IgD-negative memory B cell (primary cell): Measurements from ENCODE around the gene HDAC8. TPM values are rescaled to one million over a fixed set of nuclear protein-coding genes. Genes with fewer than 3 reads are reported as not detected.
A peak's percentile ranks its signal among the peaks of the same experiment; 100 is the strongest.
"Not testable (repeated sequence)": the region's sequence is repeated elsewhere in the genome, so short reads cannot be mapped to it uniquely, and the experiment has no call there.

Experiments used
- H3K27ac Mint-ChIP-seq, 3 donors: one replicate each; pipeline ENCODE4 v1.8.0; 2020 to 2022; ENCODE audit warnings: mild to moderate bottlenecking in 3 of 3, mixed read lengths in 3 of 3, moderate library complexity in 1 of 3
- H3K27me3 Mint-ChIP-seq: one replicate; pipeline ENCODE4 v1.8.0; 2021; ENCODE audit warnings: mixed read lengths
- H3K36me3 Mint-ChIP-seq: one replicate; pipeline ENCODE4 v1.8.0; 2020; ENCODE audit warnings: mild to moderate bottlenecking, mixed read lengths
- H3K4me1 Mint-ChIP-seq, 3 donors: one replicate each; pipeline ENCODE4 v1.8.0; 2020 to 2022; ENCODE audit warnings: mixed read lengths in 3 of 3, mild to moderate bottlenecking in 1 of 3
- H3K4me3 Mint-ChIP-seq, 4 donors: one replicate each; pipeline ENCODE4 v1.8.0; 2020 to 2022; ENCODE audit warnings: mild to moderate bottlenecking in 4 of 4, mixed read lengths in 4 of 4, moderate library complexity in 3 of 4
- H3K9me3 Mint-ChIP-seq, 3 donors: one replicate each; pipeline ENCODE4 v1.8.0; 2020 to 2021; ENCODE audit warnings: mixed read lengths in 3 of 3, mild to moderate bottlenecking in 1 of 3
- polyA plus RNA-seq: library from polyadenylated mRNA; unstranded; fragments of 300-500 nt; fragmentation: Illumina TruSeq; gene quantifications from one replicate; pipeline ENCODE4 v1.2.3, GENCODE V29; 2021

Gene HDAC8
- 18.7 TPM for polyA plus RNA-seq

DNA sequence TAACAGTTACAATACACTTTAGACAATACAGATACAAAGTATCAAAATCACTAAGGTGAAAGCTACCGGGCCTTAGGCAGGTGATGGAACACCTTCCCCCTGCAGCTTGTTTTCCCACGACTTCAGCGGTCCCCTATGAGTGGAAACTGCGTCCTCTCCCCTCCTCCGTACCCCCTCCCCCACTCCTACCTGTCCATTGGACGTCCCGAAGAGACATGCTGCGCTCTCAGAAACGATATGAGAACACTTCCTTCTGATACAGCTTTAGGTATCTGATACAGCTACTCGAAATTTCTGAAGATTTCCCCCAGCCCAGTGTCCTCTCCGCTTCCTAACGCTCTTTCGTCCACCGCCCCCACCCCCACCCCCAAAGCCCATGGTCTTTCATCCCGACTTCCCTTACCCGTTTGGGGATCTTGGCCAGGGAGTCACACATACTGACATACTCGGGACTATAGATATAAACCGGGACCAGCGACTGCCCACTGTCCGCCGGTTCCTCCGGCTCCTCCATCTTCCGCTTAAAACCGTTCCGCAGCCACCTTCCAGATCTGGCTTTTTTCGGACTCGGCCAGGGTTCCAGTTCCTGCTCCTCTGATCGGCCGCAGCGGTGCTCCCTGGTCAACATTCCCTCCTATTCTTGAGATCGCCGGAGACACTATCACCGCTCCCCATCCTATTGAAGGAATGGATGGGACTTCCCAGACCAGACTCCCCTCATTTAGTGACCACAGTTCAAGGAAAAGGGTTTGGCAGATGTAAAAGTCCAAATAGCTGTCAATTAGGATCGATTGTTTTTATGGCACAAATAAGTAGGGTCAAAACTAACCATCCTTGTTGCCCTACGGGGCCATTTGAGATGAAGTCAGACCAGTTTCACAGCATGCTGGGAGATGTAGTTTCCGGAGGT lies at the start of gene HDAC8:
TSS of gene HDAC8 (minus strand) at position 596 of the 910 bp plus-strand sequence. CDS start at position 514, 82 bp downstream.
- Mint-ChIP-seq H3K4me3 (peak within 1 kb of the TSS; percentile 94 to 97 (median 94)), H3K4me1 (peaks cover 0 to 5% (median 5%) of the 10 kb centered on the region in 3 donors), H3K27me3 (peaks cover 4% of the 10 kb centered on the region), H3K9me3 (no peaks in the 10 kb centered on the region), H3K27ac (peak within 1 kb of the TSS; percentile 5 to 85 (median 72)), H3K36me3 (no peaks in the 10 kb centered on the region)

DNA sequence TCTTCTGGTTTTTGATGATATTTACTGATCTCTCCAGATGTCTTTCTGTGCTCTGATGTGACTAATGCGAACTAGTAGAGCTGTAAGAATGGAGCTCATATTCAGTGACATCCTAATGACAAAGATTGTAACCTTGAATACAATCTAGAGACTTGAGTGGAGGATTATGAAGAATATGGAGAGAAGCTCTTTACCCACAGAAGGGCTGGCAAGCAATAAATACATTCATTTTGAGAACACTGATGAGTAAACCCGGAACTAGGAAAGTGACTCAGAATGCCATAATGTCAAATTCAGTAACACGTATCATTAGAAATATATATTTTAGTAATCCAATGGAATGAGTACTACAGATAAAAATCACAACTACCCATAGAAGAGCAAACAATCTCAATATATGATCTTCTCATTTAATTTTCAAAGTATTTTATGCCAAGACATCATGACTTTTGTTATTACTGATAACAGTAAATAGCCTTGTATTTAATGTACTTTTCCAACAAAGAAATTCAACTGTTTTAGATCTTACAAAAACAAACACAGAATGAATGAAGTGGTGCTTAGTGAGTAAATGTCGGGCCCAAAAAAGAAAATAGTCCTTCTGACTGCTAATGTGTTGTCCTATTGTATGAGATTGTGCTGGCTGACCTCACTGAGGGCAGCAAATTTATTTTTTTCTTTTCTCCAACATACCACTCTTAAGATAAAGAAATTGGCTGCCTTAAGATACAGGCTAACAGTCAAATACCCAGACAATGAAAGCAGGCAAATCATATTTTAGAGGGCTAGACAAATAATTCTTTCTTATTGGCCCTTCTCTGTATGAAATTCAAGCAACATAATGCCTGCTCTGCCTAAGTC lies 49.2 kb upstream of the HDAC8 start:
- Mint-ChIP-seq H3K4me1 (peaks cover 0 to 2% (median 0%) of the 10 kb centered on the region in 3 donors), H3K27ac (no peak overlapping the region), H3K36me3 (peaks cover 2% of the 10 kb centered on the region), H3K4me3 (no peak overlapping the region), H3K27me3 (no peaks in the 10 kb centered on the region), H3K9me3 (peaks cover 3 to 4% (median 3%) of the 10 kb centered on the region in 3 donors)

GRCh38 chrX:72621163-72621562 lies 48.5 kb upstream of the HDAC8 start:
- no peak overlapping the region for H3K4me3 Mint-ChIP-seq
- peaks cover 3 to 4% (median 3%) of the 10 kb centered on the region in 3 donors for H3K9me3 Mint-ChIP-seq
- H3K4me1 Mint-ChIP-seq, result peaks cover 0 to 2% (median 0%) of the 10 kb centered on the region in 3 donors
- H3K27ac Mint-ChIP-seq, result no peak overlapping the region
- H3K36me3 Mint-ChIP-seq, result peaks cover 2% of the 10 kb centered on the region
- H3K27me3 Mint-ChIP-seq, result peaks cover 2% of the 10 kb centered on the region

GRCh38 chrX:72620550-72621145 lies 48.0 kb upstream of the HDAC8 start:
- Mint-ChIP-seq H3K4me3 (no peak overlapping the region), H3K4me1 (peaks cover 0 to 2% (median 0%) of the 10 kb centered on the region in 3 donors), H3K27me3 (peaks cover 4% of the 10 kb centered on the region), H3K27ac (no peak overlapping the region), H3K9me3 (peaks cover 3 to 4% (median 3%) of the 10 kb centered on the region in 3 donors), H3K36me3 (peaks cover 2% of the 10 kb centered on the region)

DNA sequence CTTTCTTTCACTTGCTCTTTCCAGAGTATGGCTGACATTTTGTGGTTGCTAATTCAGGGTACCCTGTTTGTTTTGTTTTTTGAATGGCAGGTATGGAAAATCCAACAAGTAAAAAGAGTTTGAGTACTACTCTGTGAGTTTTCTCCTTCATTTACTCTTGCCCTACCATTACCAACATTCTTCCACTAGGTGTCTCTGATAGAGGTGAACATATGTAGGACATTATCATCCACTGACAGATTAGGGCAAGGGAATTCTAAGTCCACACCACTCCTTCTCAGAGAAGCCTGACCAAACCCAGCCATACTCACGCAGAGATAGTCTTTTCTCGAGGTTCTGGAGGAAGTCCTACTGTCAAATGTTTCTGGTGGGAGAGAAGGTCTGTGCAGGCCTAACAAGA lies 36.7 kb upstream of the HDAC8 start:
- peaks cover 7% of the 10 kb centered on the region for H3K27me3 Mint-ChIP-seq
- H3K36me3 Mint-ChIP-seq, result no peaks in the 10 kb centered on the region
- H3K9me3 Mint-ChIP-seq, result no peaks in the 10 kb centered on the region
- H3K4me3 Mint-ChIP-seq, result no peak overlapping the region
- H3K4me1 Mint-ChIP-seq, result no peaks in the 10 kb centered on the region
- no peak overlapping the region for H3K27ac Mint-ChIP-seq

GRCh38 chrX:72604705-72605104 lies 32.1 kb upstream of the HDAC8 start:
- H3K4me1 Mint-ChIP-seq, result no peaks in the 10 kb centered on the region
- H3K36me3 Mint-ChIP-seq, result no peaks in the 10 kb centered on the region
- no peak overlapping the region for H3K27ac Mint-ChIP-seq
- H3K4me3 Mint-ChIP-seq, result no peak overlapping the region
- no peaks in the 10 kb centered on the region for H3K9me3 Mint-ChIP-seq
- peaks cover 4% of the 10 kb centered on the region for H3K27me3 Mint-ChIP-seq

DNA sequence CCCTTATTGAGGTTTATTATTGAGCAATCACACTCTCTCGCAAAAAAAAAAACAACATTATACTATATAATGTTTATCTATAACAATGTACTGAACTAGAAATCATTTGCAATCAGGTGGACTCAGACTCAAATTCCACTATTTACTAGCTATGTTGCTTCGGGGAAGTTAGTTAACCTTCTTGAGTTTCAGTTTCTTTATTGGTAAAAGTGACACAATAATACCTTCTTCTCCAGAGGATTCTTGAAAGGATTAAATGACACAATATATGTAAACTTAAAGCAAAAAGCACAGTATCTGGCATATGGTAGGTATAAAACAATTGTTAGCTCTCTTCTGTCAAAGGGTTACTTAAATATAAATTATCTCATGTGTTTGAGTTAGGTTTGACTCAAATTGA lies 31.5 kb upstream of the HDAC8 start:
- Mint-ChIP-seq H3K9me3 (no peaks in the 10 kb centered on the region), H3K27me3 (peaks cover under 1% of the 10 kb centered on the region), H3K36me3 (no peaks in the 10 kb centered on the region), H3K4me3 (no peak overlapping the region), H3K27ac (no peak overlapping the region), H3K4me1 (no peaks in the 10 kb centered on the region)

GRCh38 chrX:72591038-72591437 lies 18.4 kb upstream of the HDAC8 start:
- H3K9me3 Mint-ChIP-seq, H3K27me3 Mint-ChIP-seq, H3K36me3 Mint-ChIP-seq, H3K4me1 Mint-ChIP-seq, H3K4me3 Mint-ChIP-seq, H3K27ac Mint-ChIP-seq: not testable (repeated sequence)

DNA sequence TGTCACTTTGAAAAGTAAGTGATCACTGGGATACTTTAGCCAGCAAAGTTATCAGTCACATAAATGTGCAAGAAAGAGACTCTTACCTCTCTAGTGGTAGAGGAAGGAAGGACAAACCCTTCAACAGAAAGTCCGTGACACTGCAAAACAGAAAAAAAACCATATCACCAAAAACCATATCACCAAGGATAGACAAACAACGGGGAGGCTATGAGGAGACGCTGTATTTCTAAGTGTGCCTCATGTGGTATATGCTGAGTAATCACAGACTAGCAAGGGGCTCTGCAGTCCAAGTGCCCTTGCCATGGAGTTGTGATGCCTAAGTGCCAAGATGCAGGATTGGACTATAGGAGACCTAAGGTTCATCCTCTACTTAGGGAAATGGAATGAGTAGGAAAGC lies 11.5 kb upstream of the HDAC8 start:
- Mint-ChIP-seq H3K4me1 (no peaks in the 10 kb centered on the region), H3K27me3 (no peaks in the 10 kb centered on the region), H3K27ac (no peak overlapping the region), H3K4me3 (no peak overlapping the region), H3K36me3 (no peaks in the 10 kb centered on the region), H3K9me3 (no peaks in the 10 kb centered on the region)

DNA sequence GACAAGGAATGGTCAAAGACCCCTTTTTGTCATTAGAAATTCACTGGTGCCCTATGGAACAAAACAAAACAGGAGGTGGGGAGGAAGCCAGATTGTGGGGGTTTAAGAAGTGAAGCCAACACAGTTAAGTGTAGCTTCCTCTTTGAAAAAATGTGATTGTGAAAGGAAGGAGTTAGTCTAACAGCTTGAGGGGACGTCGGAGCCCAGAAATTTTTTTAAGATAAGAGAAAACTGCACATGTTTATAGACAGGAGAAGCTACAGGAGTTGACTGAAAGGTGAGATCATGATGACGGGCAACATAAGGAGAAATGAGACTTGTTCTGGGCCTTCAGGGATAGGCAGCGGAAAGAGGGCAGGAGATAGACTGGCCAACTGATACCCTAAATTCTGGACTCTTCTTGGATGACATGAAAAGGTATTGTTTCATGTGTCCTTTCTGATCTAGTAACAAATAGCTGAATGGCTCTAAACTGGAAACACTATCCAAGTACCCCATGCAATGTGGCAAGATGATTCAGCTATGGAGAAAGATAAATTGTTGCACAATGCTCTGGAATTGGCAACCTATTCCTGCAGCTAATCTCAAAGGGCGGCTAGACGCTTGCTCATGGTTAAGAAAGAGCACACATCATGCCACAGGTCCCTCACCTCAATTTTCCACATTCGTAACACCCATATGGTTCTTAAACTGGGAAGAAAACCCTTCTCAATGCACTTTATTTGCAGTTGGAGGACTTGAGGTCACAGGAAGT lies 3.7 kb upstream of the HDAC8 start:
- H3K36me3 Mint-ChIP-seq, result no peaks in the 10 kb centered on the region
- peaks cover 4% of the 10 kb centered on the region for H3K27me3 Mint-ChIP-seq
- no peak overlapping the region for H3K4me3 Mint-ChIP-seq
- no peak overlapping the region for H3K27ac Mint-ChIP-seq
- H3K4me1 Mint-ChIP-seq, result peaks cover 0 to 5% (median 3%) of the 10 kb centered on the region in 3 donors
- no peaks in the 10 kb centered on the region for H3K9me3 Mint-ChIP-seq

DNA sequence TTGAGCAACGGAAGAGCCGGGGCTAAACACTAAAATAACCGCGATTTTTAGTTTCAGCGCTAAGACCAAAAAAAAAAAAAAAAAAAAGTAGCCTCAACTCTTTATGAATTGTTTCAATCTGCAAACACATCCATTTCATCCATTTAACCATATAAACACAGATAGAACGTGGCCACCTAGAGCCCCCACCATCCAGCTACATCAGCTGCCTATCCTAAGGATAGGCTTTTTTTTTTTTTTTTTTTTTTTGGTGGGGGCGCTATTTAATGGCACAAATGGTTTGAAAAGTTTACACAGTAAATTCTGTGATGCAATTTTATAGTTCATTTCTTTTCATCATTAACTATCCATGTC lies 492 bp upstream of the HDAC8 start:
- Mint-ChIP-seq H3K4me1 (peaks cover 0 to 5% (median 5%) of the 10 kb centered on the region in 3 donors), H3K27me3 (peaks cover 4% of the 10 kb centered on the region), H3K9me3 (no peaks in the 10 kb centered on the region)

DNA sequence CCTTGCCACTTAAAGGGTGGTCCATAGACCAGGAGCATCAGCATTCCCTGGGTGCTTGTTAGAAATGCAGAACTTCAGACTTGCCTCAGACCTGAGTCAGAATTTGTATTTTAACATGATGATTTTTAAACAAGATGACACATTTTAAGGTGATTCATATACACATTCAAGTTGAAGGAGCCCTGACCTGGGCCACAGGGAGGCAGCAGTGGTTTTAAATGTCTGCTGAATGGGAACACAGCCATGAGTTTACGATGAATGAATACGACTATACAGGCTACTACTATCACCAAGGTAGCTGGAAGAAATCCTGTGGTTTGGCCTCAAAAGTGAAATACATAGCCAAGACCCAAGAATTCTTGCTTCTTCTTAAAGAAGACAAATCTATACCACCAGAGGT lies 2.9 kb downstream of the HDAC8 start:
- H3K27me3 Mint-ChIP-seq, result peaks cover 1% of the 10 kb centered on the region
- H3K27ac Mint-ChIP-seq, result peak overlapping the region in 1 of 3 donors; percentile 43
- no peaks in the 10 kb centered on the region for H3K9me3 Mint-ChIP-seq
- no peak overlapping the region for H3K4me3 Mint-ChIP-seq
- peaks cover 0 to 5% (median 5%) of the 10 kb centered on the region in 3 donors for H3K4me1 Mint-ChIP-seq
- H3K36me3 Mint-ChIP-seq, result no peaks in the 10 kb centered on the region

More for the DNA sequence above, 492 bp upstream of the HDAC8 start:
- H3K36me3 Mint-ChIP-seq, result no peaks in the 10 kb centered on the region
- H3K27ac Mint-ChIP-seq, result peak overlapping the region; percentile 5 to 85 (median 72)
- peak overlapping the region; percentile 94 to 97 (median 94) for H3K4me3 Mint-ChIP-seq

GRCh38 chrX:72568406-72569092 lies 4.1 kb downstream of the HDAC8 start:
- Mint-ChIP-seq H3K27me3 (no peaks in the 10 kb centered on the region), H3K9me3 (no peaks in the 10 kb centered on the region), H3K4me1 (peaks cover 0 to 5% (median 5%) of the 10 kb centered on the region in 3 donors), H3K36me3 (no peaks in the 10 kb centered on the region), H3K4me3 (no peak overlapping the region), H3K27ac (no peak overlapping the region)

DNA sequence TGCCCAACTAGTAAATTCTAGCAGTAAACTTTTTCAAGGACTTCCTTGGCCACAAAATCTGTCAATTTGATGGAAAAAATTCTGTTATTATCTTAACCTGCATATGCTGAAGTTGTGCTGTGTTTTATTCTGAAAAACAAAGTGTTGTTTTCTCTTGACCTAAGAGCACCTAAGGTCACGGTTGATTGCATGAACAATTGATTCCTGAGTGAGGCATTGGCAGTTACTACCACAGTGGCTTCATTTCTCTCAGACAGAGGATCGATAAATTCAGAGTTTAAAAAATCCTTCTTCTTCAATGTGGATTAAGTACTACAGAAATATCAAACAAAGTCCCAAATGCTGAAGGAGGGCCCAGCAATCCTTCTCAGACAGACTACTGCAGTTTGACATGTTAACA lies 6.2 kb downstream of the HDAC8 start:
- no peak overlapping the region for H3K4me3 Mint-ChIP-seq
- peaks cover 3% of the 10 kb centered on the region for H3K36me3 Mint-ChIP-seq
- no peaks in the 10 kb centered on the region for H3K9me3 Mint-ChIP-seq
- H3K4me1 Mint-ChIP-seq, result peaks cover 0 to 3% (median 0%) of the 10 kb centered on the region in 3 donors
- no peak overlapping the region for H3K27ac Mint-ChIP-seq
- H3K27me3 Mint-ChIP-seq, result peaks cover 2% of the 10 kb centered on the region
